ENCODE measurements around the gene MARCHF6. TPM values are rescaled to one million over a fixed set of nuclear protein-coding genes. Genes with fewer than 3 reads are reported as not detected.
"Not testable (repeated sequence)": the region's sequence is repeated elsewhere in the genome, so short reads cannot be mapped to it uniquely, and the experiment has no call there.

Gene MARCHF6
- total and polyA plus RNA-seq, 2 of the 8 experiments (the other 6 are each of a cell fraction or from before 2014, with no cell fraction given) = 93.1 to 118 TPM

DNA sequence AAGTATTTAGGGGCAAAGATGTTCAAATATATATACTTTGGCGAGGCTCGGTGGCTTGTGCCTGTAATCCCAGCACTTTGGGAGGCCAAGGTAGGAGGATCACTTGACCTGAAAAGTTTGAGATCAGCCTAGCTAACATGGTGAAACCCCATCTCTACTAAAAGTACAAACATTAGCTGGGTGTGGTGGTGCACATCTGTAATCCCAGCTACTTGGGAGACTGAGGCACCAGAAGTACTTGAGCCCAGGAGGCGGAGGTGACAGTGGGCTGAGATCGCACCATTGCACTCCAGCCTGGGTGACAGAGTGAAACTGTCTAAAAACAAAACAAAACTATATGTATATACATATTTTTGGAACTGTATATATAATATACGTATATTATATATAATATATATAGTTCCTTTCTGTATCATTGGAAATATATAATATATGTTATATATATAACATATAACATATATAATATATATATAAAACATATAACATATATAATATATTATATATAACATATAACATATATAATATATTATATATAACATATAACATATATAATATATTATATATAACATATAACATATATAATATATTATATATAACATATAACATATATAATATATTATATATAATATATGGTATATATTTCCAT is 8.9 kb upstream of the MARCHF6 start:
- H3K9me3 ChIP-seq (ENCODE audit: insufficient read depth in 2 of 2, low read depth in 1 of 2, low read length in 1 of 2); CTCF ChIA-PET (ENCODE audit: partially characterized antibody); POLR2A ChIA-PET (ENCODE audit: partially characterized antibody); H3K18ac ChIP-seq (ENCODE audit: extremely low read depth, low read length); DNase-seq (ENCODE audit: low read depth in 1 of 2, low spot score in 2 of 2); H4K91ac ChIP-seq (replicated peaks; ENCODE audit: insufficient read length, low read length); H3K36me3 ChIP-seq (ENCODE audit: control insufficient read depth in 2 of 4, insufficient read depth in 4 of 4, low read length in 3 of 4); H2AK5ac ChIP-seq (ENCODE audit: low read depth, low read length); H3K79me1 ChIP-seq (ENCODE audit: low read depth, low read length); H3K4ac ChIP-seq (replicated peaks; ENCODE audit: insufficient read length, low read depth, low read length); H3K27ac ChIP-seq (ENCODE audit: low read depth, low read length); H3K23me2 ChIP-seq (ENCODE audit: low read depth, low read length); H4K8ac ChIP-seq (ENCODE audit: extremely low read depth, insufficient read depth, low read length); H3K23ac ChIP-seq (ENCODE audit: insufficient read length); H2BK12ac ChIP-seq (ENCODE audit: low read depth, low read length); H3K27me3 ChIP-seq (replicated peaks in 1 of 4; ENCODE audit: control insufficient read depth in 3 of 4, extremely low read depth in 1 of 4, insufficient read depth in 3 of 4, low read length in 3 of 4); H2BK5ac ChIP-seq (ENCODE audit: low read depth, low read length); H2AFZ ChIP-seq (ENCODE audit: low read length); FAIRE-seq; H3K79me2 ChIP-seq (ENCODE audit: control insufficient read depth in 1 of 2, insufficient read depth in 2 of 2, low read length in 2 of 2); H2BK120ac ChIP-seq (replicated peaks; ENCODE audit: low read depth, low read length); H3K4me1 ChIP-seq (replicated peaks in 1 of 4; ENCODE audit: control insufficient read depth in 3 of 4, insufficient read depth in 4 of 4, low read length in 3 of 4); H4K20me1 ChIP-seq (replicated peaks in 1 of 2; ENCODE audit: control insufficient read depth in 1 of 2, insufficient read depth in 2 of 2, low read length in 2 of 2); H3K4me3 ChIP-seq (ENCODE audit: extremely low read depth in 1 of 4, insufficient read depth in 2 of 4, low read depth in 3 of 4, low read length in 4 of 4); H3K14ac ChIP-seq (ENCODE audit: insufficient read length); H4K5ac ChIP-seq (ENCODE audit: insufficient read length, low read depth, low read length); H3K56ac ChIP-seq (replicated peaks; ENCODE audit: insufficient read length, low read depth, low read length); H3K4me2 ChIP-seq (ENCODE audit: insufficient read depth in 1 of 2, low read depth in 2 of 2, low read length in 2 of 2); H2BK20ac ChIP-seq (ENCODE audit: low read length); H2BK15ac ChIP-seq (ENCODE audit: low read length); H3K9ac ChIP-seq (replicated peaks in 1 of 4; ENCODE audit: extremely low read depth in 1 of 4, low read depth in 3 of 4, low read length in 3 of 4): not testable (repeated sequence)
- 92% methylated on average over 5 of the region's 5 CpGs; no CpG with 5 or more reads in 1 of the 2 experiments for WGBS, 2 experiments (ENCODE audit: extremely low coverage in 1 of 2, insufficient coverage in 1 of 2, insufficient read length in 1 of 2, insufficient replicate concordance in 2 of 2, low coverage in 1 of 2, low lambda C conversion rate in 2 of 2, missing lambda C conversion rate in 1 of 2)

All from H1 (cell line).